T-helper 1 cell treated with Interleukin-12 subunit alpha and Interleukin-12 subunit beta and Interleukin-4 antibody, amounts not matched to agents 30 ng/mL and 1 ng/mL, for 36 hours (primary cell): Measurements from ENCODE around the gene FAM53B. TPM values are rescaled to one million over a fixed set of nuclear protein-coding genes. Genes with fewer than 3 reads are reported as not detected.
"Not testable (repeated sequence)": the region's sequence is repeated elsewhere in the genome, so short reads cannot be mapped to it uniquely, and the experiment has no call there.

ENCODE experiments used
- intact Hi-C: fragments of 100-400 bp; cut with micrococcal nuclease; formaldehyde crosslinking; loops from one replicate; pipeline ENCODE4 v1.15.1; 2024
- total RNA-seq: library from RNA; stranded (reverse); gene quantifications from 2 replicates; pipeline ENCODE4 v1.2.3, GENCODE V29; 2022

The FAM53B gene
- total RNA-seq, 1 donor from 2014 or later: 35.0 TPM

GRCh38 chr10:124591123-124591495 lies 153.1 kb downstream of the FAM53B start:
- intact Hi-C loops: no loop called here

GRCh38 chr10:124590216-124591122 lies 153.7 kb downstream of the FAM53B start:
- intact Hi-C loops: no loop called here

GRCh38 chr10:124589491-124590041 lies 154.6 kb downstream of the FAM53B start:
- intact Hi-C loops: no loop called here

GRCh38 chr10:124588736-124589490 lies 155.3 kb downstream of the FAM53B start:
- intact Hi-C loops: no loop called here

GRCh38 chr10:124588341-124588735 lies 155.8 kb downstream of the FAM53B start:
- intact Hi-C loops: not testable (repeated sequence)

- intact Hi-C loops: no loop called here
These were observed 156.4 kb downstream of the FAM53B start for GRCh38 chr10:124587811-124588211.

DNA sequence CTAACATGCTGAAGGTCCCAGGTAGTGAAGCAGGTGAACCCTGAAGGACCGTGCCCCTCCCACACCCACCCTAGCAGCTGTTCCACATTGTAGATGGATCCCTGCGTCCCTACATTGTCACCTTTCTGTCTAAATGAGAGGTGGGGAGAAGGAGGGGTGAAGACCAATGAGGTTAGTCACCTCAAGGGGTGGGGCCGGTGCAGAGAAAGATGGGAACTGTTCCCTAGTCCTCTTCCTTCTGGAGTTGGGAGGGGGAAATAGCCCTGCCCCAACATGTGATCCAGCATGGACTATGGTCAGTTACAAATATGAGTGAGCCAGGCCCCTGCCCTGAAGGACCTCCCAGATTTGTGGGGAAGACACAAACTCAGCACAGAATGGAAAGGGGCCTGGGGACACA lies 158.0 kb downstream of the FAM53B start:
- intact Hi-C loops: no loop called here

DNA sequence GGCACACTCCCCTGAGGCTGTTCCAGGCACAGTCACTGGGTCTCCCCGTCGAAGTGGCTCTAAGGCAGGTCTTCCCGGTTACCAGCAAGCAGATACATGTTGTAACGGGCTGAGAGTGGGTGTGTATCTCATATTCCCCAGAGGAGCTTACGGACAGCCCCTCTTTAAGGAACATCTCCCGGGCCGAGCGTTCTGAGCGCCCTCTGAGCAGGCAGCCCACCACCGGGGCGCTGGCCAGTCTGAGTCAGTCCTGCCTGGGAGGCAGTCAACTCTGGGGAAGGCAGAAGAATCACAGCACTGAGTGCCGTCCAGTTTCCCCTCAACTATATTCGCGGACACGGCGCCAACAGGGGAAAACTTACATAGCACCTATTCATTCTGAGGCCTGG lies 165.2 kb downstream of the FAM53B start:
- intact Hi-C loops: no loop called here

GRCh38 chr10:124578231-124579010 lies 165.8 kb downstream of the FAM53B start:
- intact Hi-C loops: no loop called here

DNA sequence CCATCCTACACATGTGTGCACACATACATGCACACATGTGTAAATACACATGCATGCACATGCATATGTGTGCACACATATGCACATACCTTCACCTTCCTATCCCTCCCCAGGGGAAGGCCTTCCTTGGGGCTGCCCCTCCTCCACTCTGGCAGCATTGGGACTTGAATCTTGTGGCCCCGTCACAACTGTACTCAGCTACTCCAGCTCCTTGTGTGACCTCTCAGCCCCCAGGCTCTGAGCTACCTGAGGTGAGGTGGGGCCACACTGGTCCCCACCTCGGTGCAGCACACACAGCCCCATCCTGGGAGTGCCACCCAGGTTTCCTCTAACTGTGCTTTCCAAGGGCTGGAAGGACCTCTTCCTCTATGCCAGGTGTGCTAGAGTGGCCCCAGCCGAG lies 166.5 kb downstream of the FAM53B start:
- intact Hi-C loops: no loop called here

DNA sequence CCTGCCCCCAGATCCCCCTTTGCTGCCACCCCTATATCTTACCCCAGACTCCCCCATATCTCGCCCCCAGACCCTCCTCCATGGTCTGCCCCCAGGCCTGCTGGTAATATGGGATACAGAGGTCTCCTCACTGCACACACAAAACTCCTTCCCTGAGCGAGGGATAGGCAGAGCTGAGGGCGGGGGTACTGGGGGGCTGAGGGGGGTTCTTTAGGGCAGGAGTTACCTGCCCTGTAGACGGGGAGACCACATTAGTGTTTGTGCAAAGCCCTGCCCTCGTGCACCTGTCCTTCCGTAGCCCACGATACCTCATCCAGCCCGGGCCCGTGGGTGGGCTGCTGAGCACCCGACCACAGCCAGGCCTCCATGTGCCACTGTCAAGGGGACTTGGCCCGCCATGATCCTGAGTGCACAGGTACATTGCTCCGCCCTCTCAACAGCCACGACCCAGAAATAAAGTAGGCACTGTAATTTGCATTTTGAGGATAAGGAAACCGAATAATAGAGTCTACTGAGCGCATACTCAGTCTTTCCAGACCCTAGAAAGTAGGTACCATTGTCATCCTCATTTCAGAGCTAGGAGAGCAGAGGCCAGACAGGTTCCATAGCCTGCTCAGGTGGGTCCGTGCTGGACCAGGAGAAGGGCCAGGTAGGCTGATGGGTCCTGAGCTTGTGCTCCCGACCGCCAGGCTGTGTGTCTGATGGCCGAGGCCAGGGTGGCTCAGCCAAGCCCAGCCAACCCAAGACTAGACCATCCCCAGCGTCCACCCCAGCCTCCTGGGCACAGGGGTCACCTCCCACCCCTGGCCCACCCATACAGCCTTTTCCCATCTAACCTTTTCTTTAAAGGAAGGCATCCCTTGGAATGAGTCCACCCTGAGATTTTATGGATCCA lies 167.4 kb downstream of the FAM53B start:
- intact Hi-C loops: no loop called here

DNA sequence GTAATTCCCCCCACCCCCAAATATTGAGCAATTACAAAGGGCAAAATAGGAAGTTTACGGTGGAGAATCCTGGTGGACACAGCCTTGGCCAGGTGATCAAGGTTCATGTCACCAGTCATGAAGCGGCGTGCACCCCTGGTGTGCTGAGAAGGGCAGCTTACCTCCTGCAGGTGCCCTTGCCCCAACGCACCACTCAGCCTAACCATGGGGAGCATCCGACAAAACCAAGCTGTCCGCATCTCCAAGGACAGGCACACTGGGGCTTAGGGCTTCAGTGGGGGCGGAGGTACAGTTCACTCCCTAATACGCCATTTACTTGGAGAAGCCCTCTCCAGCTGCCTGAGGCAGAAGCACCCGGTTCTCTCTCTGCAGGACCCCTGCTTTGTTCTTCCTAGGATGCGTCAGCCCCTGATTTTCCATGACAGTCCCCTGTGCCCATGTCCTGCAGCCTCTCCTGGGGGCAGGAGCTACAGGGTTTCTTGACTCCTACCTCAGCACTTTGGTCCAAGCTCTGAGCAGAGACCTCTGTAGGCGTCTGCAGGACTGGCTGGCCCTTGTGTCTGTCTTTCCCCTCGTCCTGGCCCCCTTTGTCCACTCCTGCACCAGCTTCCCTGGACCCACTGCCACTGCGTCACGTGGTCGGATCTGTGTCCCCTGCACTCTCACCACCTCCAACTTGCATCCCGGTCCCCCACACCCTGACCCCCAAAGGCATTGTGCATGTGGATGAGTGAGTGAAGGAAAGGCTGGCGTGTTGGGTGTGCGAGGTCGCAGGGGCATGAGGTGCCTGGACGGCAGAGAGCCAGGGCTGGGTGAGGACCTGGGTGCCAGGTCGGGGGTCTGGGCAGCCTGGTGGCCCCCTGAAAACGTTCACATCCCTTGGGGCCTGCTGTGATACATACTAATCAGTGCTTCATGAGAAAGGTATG lies 168.8 kb downstream of the FAM53B start:
- intact Hi-C loops: no loop called here

DNA sequence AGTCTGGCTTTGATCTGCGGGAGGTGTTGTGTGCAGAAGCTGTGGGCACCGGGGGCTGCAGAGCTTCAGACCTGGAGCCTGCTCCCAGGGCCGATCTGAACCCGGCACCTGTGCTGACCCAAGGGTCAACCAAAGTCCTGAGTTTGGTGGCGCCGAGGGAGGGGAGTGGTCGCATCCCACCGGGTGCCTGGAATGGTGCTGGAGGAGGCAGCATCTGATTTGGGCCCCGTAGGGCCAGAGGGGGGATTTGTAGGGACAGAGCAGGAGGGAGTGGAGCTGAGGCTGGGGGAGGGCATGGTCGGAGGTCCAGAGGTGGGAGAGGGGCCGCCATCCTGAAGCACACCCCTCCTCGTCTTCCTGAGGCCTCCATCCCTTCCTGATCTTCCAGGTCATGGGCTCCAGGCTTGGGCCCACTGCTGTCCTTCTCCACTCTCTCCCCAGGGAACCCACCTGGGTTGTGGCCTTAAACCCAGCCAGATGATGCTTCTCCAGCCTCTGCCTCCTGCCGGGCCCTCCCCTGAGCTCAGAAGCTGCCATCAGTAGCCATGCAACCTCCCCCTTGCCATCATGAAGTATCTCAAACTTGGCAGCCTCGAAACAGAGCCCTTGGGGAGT lies 169.6 kb downstream of the FAM53B start:
- intact Hi-C loops: no loop called here

- intact Hi-C loops: no loop called here
These were observed 170.3 kb downstream of the FAM53B start for GRCh38 chr10:124573726-124574455.

DNA sequence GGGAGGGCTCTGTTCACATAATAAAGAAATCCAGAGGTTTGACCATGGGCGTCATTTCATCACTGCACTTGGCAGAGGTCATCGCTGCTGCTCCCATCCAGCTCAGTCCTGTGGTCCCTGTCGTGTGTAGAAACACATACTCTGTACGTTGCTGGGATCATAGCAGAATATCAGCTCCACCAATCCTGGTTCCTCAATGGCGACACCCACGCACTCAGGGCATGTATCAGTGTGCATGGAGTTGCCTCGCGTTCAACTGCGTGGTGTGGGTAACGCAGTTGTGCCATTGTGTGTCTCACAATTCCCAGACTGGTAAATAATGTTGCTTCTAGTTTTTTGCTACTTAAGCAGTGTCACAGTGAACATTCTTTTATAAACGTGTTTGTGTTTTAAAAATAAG lies 171.4 kb downstream of the FAM53B start:
- intact Hi-C loops: no loop called here

DNA sequence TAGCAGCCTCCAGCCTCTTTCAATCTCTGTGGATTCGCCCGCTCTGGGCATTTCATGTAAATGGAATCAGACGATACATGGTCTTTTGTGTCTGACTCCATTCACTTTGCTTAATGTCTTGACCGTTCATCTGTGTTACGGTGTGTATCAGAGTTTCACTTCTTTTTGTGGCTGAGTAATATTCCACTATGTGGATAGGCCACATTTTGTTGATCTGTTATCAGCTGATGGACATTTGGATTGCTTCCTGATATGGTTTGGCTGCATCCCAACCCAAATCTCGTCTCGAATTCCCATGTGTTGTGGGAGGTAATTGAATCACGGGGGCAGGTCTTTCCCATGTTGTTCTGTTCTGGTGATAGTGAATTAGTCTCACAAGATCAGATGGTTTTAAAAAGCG lies 173.5 kb downstream of the FAM53B start:
- intact Hi-C loops: no loop called here

DNA sequence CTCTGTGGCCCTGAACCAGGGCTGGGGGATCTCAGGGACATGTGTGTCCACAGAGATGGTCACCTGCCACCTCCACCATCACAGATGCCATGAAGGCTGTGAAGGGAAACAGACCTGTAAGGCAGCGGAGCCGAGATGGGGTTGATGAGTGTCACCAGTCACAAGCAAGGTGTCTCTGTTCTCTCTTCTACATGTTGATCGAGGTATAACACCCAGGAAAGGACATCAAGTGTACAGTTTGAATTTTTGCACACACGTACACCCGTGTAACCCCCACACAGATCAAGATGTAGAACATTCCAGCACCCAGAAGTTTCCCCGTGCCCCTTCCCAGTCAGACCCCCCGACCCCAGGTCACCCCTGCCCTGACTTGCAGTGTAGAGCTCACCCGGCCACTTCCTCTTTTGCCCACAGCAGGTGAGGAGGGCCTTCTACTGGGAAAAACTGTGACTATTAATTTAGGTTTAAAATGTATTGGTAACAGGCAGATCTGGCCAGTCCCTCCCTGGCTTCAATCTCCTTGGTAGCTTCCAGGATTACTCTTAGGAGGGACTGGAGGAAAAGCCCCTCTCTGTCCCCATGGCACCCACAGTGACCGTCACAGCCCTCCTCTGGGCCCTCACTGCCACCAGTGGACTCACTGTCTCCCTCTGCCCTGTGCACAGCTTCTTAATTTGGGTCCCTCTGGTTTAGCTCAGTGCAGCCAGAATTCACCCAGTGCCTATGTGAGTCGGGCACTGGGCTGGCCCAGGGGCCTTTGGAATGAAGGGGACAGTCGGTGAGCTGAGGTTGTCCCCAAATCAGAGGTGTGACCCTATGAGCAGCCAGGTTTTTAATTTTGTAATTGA lies 174.3 kb downstream of the FAM53B start:
- intact Hi-C loops: no loop called here
